Stomach (tissue), 9 donors: ENCODE results near the gene SYNE3. TPM values are rescaled to one million over a fixed set of nuclear protein-coding genes. Genes with fewer than 3 reads are reported as not detected.

Source experiments
- DNase-seq, 2 donors: peaks; one replicate each; pipeline versions ENCODE4 v3.0.0 to v3.0.0-alpha.2; 2013 to 2019
- H3K27ac ChIP-seq, 5 donors: fragments of 200-600 bp in 4 of 5; sonication (generic) in 4 of 5; one replicate each; pipeline ENCODE4 v1.5.1; 2013 to 2019; ENCODE audit warnings: mild to moderate bottlenecking in 1 of 5, moderate library complexity in 1 of 5
- H3K27me3 ChIP-seq, 3 donors: fragments of 200-600 bp; sonication (generic); one replicate each; pipeline ENCODE4 v1.5.1; 2017 to 2019; ENCODE audit warnings: mixed run types in 1 of 3
- H3K36me3 ChIP-seq, 4 donors: fragments of 200-600 bp; sonication (generic); 1 replicate in 3 of 4; 2 replicates in 1 of 4; pipeline ENCODE4 v1.5.1; 2016 to 2019
- H3K4me1 ChIP-seq, 4 donors: fragments of 200-600 bp; sonication (generic); one replicate each; pipeline ENCODE4 v1.5.1; 2016 to 2019
- H3K4me3 ChIP-seq, 4 donors: fragments of 200-600 bp; sonication (generic) in 3 of 4; one replicate each; pipeline ENCODE4 v1.5.1; 2016 to 2019; ENCODE audit warnings: mild to moderate bottlenecking in 1 of 4
- H3K9me3 ChIP-seq, 4 donors: fragments of 200-600 bp; sonication (generic); one replicate each; pipeline ENCODE4 v1.5.1; 2016 to 2019
- EP300 ChIP-seq: sonication (generic); formaldehyde crosslinking; IDR thresholded peaks from one replicate; pipeline ENCODE4 v1.6.1; 2017; ENCODE audit warnings: antibody characterized with exemption
- POLR2A ChIP-seq, 4 donors: fragments of 450-650 bp; IDR thresholded peaks; one replicate each; pipeline ENCODE4 v1.6.1; 2016; ENCODE audit warnings: antibody characterized with exemption in 4 of 4, control low read depth in 2 of 4, mild to moderate bottlenecking in 1 of 4, moderate library complexity in 1 of 4
- POLR2AphosphoS5 ChIP-seq, 3 donors: sonication (generic); formaldehyde crosslinking; IDR thresholded peaks; one replicate each; pipeline ENCODE4 v1.6.1; 2016; ENCODE audit warnings: antibody characterized with exemption in 3 of 3
- WGBS, 5 donors: extraction: QIAGEN DNeasy Blood & Tissue Kit in 3 of 5; methylation state at CpG; one replicate each; pipeline versions ENCODE4 v1.1.5 to v1.1.7; 2013 to 2018; 5-methylcytosine and 5-hydroxymethylcytosine counted together
- intact Hi-C: fragments of 100-400 bp; cut with DNase I; formaldehyde crosslinking; loops from one replicate; pipeline ENCODE4 v1.15.1; 2023; ENCODE audit warnings: low total_unique reads
- polyA plus RNA-seq, 3 donors: library from polyadenylated mRNA; stranded (reverse); fragments of 200-250 nt; gene quantifications; one replicate each; pipeline ENCODE4 v1.2.3, GENCODE V29; 2013
- total RNA-seq, 5 donors: library from RNA; depleted of rRNA; stranded (reverse); fragments of >200 nt; gene quantifications; one replicate each; pipeline versions ENCODE4 v1.1.0 to v1.2.3, GENCODE V29; 2014 to 2016
- TF ChIP-seq, protein P1 (sequence below), 7 experiments: fragments of 450-650 bp in 4 of 7; fragments of 200-600 bp in 3 of 7; sonication (generic) in 3 of 7; IDR thresholded peaks; one replicate each; pipeline ENCODE4 v1.5.1; 2016 to 2019; ENCODE audit warnings: antibody characterized with exemption in 7 of 7, control low read depth in 2 of 7, mild to moderate bottlenecking in 1 of 7
- donor health status: healthy with polysubstance abuse.
- donor health status: Bipolar disorder and iron deficiency.
- donor health status: healthy.

The SYNE3 gene
- total and polyA plus RNA-seq, 8 donors, result 0.58 to 85.2 (median 5.9) TPM

DNA sequence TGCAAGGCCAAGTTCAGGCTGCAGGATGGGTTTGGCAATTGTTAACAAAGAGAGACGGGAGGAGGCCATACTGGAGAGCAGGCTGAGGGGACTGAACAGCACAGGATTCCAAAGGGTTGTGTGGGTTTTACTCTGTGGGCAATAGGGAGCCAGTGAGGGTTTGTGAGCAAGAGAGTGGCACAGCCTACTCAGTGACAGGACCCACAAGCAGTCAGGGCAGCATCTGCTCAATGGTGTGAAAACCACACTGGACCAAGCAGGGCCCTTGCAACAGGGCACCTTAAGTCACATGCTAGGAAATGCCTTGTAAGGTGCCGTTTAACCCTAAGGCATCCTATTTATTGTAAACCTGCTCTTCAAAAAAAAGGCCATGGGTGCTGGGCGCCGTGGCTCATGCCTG lies 22.0 kb downstream of the SYNE3 start:
- Histone ChIP-seq H3K4me1 (peaks cover 30 to 71% (median 44%) of the 10 kb centered on the region in 4 donors), H3K36me3 (no peaks in the 10 kb centered on the region), H3K9me3 (no peaks in the 10 kb centered on the region), H3K4me3 (no peak overlapping the region), H3K27ac (no peak overlapping the region), H3K27me3 (no peaks in the 10 kb centered on the region)
- WGBS, 5 donors, result 91 to 96% (median 92%) methylated on average over 4 of the region's 4 CpGs
- no peak for DNase-seq
- intact Hi-C loops, result no loop called here
- no peak for TF ChIP-seq POLR2A (IDR thresholded peaks at IDR 0.05)
- TF ChIP-seq POLR2AphosphoS5 (IDR thresholded peaks at IDR 0.05), result no peak
- TF ChIP-seq, protein P1, sequence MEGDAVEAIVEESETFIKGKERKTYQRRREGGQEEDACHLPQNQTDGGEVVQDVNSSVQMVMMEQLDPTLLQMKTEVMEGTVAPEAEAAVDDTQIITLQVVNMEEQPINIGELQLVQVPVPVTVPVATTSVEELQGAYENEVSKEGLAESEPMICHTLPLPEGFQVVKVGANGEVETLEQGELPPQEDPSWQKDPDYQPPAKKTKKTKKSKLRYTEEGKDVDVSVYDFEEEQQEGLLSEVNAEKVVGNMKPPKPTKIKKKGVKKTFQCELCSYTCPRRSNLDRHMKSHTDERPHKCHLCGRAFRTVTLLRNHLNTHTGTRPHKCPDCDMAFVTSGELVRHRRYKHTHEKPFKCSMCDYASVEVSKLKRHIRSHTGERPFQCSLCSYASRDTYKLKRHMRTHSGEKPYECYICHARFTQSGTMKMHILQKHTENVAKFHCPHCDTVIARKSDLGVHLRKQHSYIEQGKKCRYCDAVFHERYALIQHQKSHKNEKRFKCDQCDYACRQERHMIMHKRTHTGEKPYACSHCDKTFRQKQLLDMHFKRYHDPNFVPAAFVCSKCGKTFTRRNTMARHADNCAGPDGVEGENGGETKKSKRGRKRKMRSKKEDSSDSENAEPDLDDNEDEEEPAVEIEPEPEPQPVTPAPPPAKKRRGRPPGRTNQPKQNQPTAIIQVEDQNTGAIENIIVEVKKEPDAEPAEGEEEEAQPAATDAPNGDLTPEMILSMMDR (IDR thresholded peaks at IDR 0.05), result no peak
- TF ChIP-seq EP300, result no peak

DNA sequence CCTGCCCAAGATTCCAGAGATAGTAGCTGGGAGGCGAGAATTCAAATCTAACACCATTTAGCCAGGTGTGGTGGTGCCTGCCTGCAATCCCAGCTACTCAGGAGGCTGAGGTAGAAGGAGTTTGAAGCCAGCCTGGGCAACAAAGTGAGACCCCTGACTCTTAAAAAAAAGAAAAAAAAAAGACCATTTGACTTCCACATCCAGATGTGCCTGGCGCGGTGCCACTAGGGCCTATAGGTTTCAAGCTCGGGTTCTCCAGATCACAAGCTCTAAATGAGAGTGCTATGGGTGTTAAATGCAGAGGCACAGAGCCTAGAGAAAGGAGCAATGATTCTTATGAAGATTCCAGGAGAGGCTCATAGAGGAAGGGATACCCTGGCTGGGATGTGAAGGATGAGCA lies 22.5 kb downstream of the SYNE3 start:
- Histone ChIP-seq H3K27ac (no peak overlapping the region), H3K9me3 (no peaks in the 10 kb centered on the region), H3K27me3 (no peaks in the 10 kb centered on the region), H3K36me3 (no peaks in the 10 kb centered on the region), H3K4me3 (no peak overlapping the region), H3K4me1 (peaks cover 30 to 71% (median 47%) of the 10 kb centered on the region in 4 donors)
- TF ChIP-seq POLR2A (IDR thresholded peaks at IDR 0.05), result no peak
- no peak for TF ChIP-seq EP300
- TF ChIP-seq POLR2AphosphoS5 (IDR thresholded peaks at IDR 0.05), result no peak
- TF ChIP-seq, protein P1 (IDR thresholded peaks at IDR 0.05), result no peak
- DNase-seq, result no peak
- intact Hi-C loops, result no loop called here
- WGBS, 5 donors, result 92 to 98% (median 94%) methylated on average over 4 of the region's 4 CpGs

DNA sequence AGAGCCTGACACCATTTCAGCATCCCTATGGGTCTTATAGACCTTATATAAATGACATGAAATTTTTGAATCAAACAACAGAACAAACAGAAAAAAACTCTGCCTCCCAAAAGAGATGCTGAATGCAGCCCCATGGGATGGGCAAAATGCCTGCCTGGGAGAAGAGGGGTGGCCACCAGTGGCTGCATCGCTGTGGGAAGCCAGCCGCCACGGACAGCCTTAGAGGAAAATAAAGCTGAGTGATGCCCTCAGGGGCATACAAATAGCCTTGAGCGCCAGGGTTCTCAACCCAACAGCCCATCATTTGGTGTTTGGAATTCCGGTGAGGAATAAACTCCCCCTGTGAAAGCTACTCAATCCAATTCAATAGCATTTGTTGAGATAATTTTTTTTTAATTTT lies 22.9 kb downstream of the SYNE3 start:
- intact Hi-C loops, result no loop called here
- H3K4me1 ChIP-seq, result peaks cover 30 to 71% (median 48%) of the 10 kb centered on the region in 4 donors
- no peak for DNase-seq

DNA sequence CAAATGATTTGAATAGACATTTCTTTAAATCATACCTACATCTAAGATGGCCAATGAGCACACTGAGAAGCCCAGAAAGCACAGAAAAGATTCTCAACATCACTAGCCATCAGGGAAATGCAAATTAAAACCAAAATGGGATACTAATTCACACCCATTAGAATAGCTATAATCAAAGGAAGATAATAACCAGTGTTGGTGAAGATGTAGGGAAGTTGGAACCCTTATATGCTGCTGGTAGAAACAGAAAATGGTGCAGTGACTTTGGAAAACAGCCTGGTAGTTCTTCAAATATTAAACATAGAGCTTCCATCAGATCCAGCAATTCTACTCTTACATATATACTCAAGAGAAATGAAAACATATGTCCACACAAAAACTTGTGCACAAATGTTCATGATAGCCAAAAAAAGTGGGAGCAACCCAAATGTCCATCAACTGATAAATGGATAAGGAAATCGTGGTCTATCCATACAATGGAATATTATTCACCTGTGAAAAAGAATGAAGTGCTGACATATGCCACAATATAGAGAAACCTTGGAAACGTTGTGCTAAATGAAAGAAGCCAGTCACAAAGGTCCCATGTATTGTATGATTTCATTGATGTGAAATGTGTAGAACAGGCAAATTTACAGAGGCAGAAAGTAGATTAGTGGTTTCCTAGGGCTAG lies 24.4 kb downstream of the SYNE3 start:
- TF ChIP-seq POLR2A (IDR thresholded peaks at IDR 0.05) (no peak), POLR2AphosphoS5 (IDR thresholded peaks at IDR 0.05) (no peak), EP300 (no peak)
- TF ChIP-seq, protein P1 (IDR thresholded peaks at IDR 0.05), result no peak
- Histone ChIP-seq H3K4me3 (no peak overlapping the region), H3K36me3 (no peaks in the 10 kb centered on the region), H3K9me3 (no peaks in the 10 kb centered on the region), H3K27me3 (no peaks in the 10 kb centered on the region), H3K4me1 (peaks cover 23 to 58% (median 37%) of the 10 kb centered on the region in 4 donors), H3K27ac (no peak overlapping the region)
- 79 to 85% (median 83%) methylated on average over 2 of the region's 2 CpGs for WGBS, 5 donors
- intact Hi-C loops, result no loop called here
- no peak for DNase-seq

More for the DNA sequence above, 22.9 kb downstream of the SYNE3 start:
- 87 to 95% (median 95%) methylated on average over 5 of the region's 5 CpGs for WGBS, 5 donors
- no peak overlapping the region for H3K4me3 ChIP-seq
- TF ChIP-seq EP300, result no peak
- no peak for TF ChIP-seq POLR2A (IDR thresholded peaks at IDR 0.05)
- TF ChIP-seq, protein P1 (IDR thresholded peaks at IDR 0.05), result no peak
- no peaks in the 10 kb centered on the region for H3K36me3 ChIP-seq
- H3K9me3 ChIP-seq, result no peaks in the 10 kb centered on the region
- no peak overlapping the region for H3K27ac ChIP-seq
- H3K27me3 ChIP-seq, result no peaks in the 10 kb centered on the region
